Astrocyte of the cerebellum (primary cell): Measurements from ENCODE around the gene C16orf89.

Experiments
- DNase-seq: peaks from one replicate; pipeline ENCODE4 v3.0.0-alpha.2; 2011; ENCODE audit warnings: low read depth
- H3K4me3 ChIP-seq: 2 replicates; pipeline ENCODE4 v1.5.1; 2011; ENCODE audit warnings: mild to moderate bottlenecking, low read depth, low read length, moderate library complexity
- in situ Hi-C: cut with HindIII; loops from 2 replicates; pipeline ENCODE4 v1.10.0; 2017; ENCODE audit warnings: low sequenced_read_pairs
- TF ChIP-seq, protein P1 (sequence below): IDR thresholded peaks from 2 replicates; pipeline ENCODE4 v1.5.1; 2012; ENCODE audit warnings: low read length, low read depth, moderate library complexity, mild to moderate bottlenecking; ENCODE audit errors: missing control alignments

C16orf89 gene

GRCh38 chr16:4994719-4995434 lies 70.9 kb downstream of the C16orf89 start:
- no peak for DNase-seq
- no peak overlapping the region for H3K4me3 ChIP-seq
- TF ChIP-seq, protein P1, sequence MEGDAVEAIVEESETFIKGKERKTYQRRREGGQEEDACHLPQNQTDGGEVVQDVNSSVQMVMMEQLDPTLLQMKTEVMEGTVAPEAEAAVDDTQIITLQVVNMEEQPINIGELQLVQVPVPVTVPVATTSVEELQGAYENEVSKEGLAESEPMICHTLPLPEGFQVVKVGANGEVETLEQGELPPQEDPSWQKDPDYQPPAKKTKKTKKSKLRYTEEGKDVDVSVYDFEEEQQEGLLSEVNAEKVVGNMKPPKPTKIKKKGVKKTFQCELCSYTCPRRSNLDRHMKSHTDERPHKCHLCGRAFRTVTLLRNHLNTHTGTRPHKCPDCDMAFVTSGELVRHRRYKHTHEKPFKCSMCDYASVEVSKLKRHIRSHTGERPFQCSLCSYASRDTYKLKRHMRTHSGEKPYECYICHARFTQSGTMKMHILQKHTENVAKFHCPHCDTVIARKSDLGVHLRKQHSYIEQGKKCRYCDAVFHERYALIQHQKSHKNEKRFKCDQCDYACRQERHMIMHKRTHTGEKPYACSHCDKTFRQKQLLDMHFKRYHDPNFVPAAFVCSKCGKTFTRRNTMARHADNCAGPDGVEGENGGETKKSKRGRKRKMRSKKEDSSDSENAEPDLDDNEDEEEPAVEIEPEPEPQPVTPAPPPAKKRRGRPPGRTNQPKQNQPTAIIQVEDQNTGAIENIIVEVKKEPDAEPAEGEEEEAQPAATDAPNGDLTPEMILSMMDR = no peak
- in situ Hi-C loops = no loop called here
